ENCODE measurements around the gene TTC39C. TPM values are rescaled to one million over a fixed set of nuclear protein-coding genes. Genes with fewer than 3 reads are reported as not detected.

TTC39C gene
- total and polyA plus RNA-seq, 2 donors (not counting 3 experiments of a cell fraction or from before 2014, with no cell fraction given): 0.61 to 6.2 TPM

DNA sequence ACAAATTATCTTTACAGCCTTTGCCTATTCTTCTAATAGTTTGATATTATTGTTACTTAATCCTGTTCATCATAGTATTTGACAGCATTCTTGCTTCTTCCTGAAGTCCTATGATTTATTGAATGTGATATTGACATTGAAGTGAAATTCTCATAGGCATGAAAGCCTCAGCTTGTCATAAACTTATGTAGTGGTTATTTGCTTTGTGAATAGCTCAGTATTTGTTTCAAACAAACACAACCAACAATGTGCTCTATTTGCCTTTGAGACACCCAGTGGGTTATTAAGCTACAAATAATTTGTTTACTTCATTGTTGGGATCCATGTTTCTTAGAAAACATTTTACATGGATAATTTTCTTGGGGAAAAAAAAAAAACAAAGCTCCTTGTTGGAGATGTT lies 57.2 kb downstream of the TTC39C start:
- Histone ChIP-seq H3K79me2 (ENCODE audit: control insufficient read depth, insufficient read depth, low read length) (no peaks in the 10 kb centered on the region), H3K9ac (replicated peaks; ENCODE audit: extremely low read depth, insufficient read depth, low read length) (no peak overlapping the region), H3K4me2 (ENCODE audit: insufficient read depth, low read length) (no peak overlapping the region), H3K36me3 (ENCODE audit: control insufficient read depth in 2 of 2, extremely low read depth in 1 of 2, insufficient read depth in 2 of 2, low read length in 2 of 2) (no peaks in the 10 kb centered on the region), H3K27me3 (ENCODE audit: control insufficient read depth in 2 of 2, insufficient read depth in 2 of 2, low read length in 2 of 2) (no peaks in the 10 kb centered on the region), H2AFZ (ENCODE audit: low read depth, low read length) (no peak overlapping the region), H3K9me3 (replicated peaks; ENCODE audit: control insufficient read depth, insufficient read depth, low read length) (no peaks in the 10 kb centered on the region), H3K27ac (ENCODE audit: insufficient read depth, low read depth, low read length) (no peak overlapping the region), H3K4me3 (replicated peaks in 1 of 3; ENCODE audit: insufficient read depth in 1 of 3, low read depth in 1 of 3, low read length in 3 of 3) (no peak overlapping the region), H3K9me1 (replicated peaks; ENCODE audit: control insufficient read depth, extremely low read depth, insufficient read depth, low read length) (no peaks in the 10 kb centered on the region), H3K4me1 (ENCODE audit: control insufficient read depth, extremely low read depth, insufficient read depth, low read length) (no peaks in the 10 kb centered on the region), H4K20me1 (replicated peaks; ENCODE audit: control insufficient read depth, extremely low read depth, insufficient read depth, low read length) (no peaks in the 10 kb centered on the region)
- intact Hi-C loops (cut with micrococcal nuclease): no loop called here
- dilution Hi-C loops (cut with MboI; ENCODE audit: extremely low pct_ligation_motif_present, low sequenced_read_pairs): no loop called here
- TF ChIP-seq POLR2AphosphoS5 (IDR thresholded peaks at IDR 0.05; ENCODE audit: insufficient read depth, low read depth, low read length) (no peak), GATA2 (IDR thresholded peaks at IDR 0.05; ENCODE audit: insufficient read depth, insufficient read length, low read depth, low read length) (no peak), FOS (IDR thresholded peaks at IDR 0.05; ENCODE audit: borderline replicate concordance, insufficient read depth, low read length) (no peak), POLR2A (IDR thresholded peaks at IDR 0.05; ENCODE audit: low read depth, low read length) (no peak), JUN (IDR thresholded peaks at IDR 0.05; ENCODE audit: borderline replicate concordance, insufficient read depth, insufficient read length, low read depth) (no peak), EZH2 (IDR thresholded peaks at IDR 0.05; ENCODE audit: borderline replicate concordance, low read depth, low read length, severe bottlenecking) (no peak), MYC (IDR thresholded peaks at IDR 0.05; ENCODE audit: low read depth, low read length) (no peak), MAX (IDR thresholded peaks at IDR 0.05; ENCODE audit: insufficient read depth, insufficient read length) (no peak)
- TF ChIP-seq, protein P1, sequence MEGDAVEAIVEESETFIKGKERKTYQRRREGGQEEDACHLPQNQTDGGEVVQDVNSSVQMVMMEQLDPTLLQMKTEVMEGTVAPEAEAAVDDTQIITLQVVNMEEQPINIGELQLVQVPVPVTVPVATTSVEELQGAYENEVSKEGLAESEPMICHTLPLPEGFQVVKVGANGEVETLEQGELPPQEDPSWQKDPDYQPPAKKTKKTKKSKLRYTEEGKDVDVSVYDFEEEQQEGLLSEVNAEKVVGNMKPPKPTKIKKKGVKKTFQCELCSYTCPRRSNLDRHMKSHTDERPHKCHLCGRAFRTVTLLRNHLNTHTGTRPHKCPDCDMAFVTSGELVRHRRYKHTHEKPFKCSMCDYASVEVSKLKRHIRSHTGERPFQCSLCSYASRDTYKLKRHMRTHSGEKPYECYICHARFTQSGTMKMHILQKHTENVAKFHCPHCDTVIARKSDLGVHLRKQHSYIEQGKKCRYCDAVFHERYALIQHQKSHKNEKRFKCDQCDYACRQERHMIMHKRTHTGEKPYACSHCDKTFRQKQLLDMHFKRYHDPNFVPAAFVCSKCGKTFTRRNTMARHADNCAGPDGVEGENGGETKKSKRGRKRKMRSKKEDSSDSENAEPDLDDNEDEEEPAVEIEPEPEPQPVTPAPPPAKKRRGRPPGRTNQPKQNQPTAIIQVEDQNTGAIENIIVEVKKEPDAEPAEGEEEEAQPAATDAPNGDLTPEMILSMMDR (IDR thresholded peaks at IDR 0.05; ENCODE audit: extremely low read depth in 1 of 2, insufficient read depth in 1 of 2, low read depth in 1 of 2, low read length in 2 of 2): no peak
- POLR2A ChIA-PET: interaction anchor here (0.6 kb wide), 1 partner anchor 121 kb away, joined by 5 read pairs; no protein-coding TSS in a partner anchor
- DNase-seq (ENCODE audit: low read depth, low spot score) (no peak), FAIRE-seq (no peak)
- BruUV-seq (replicated peaks): no TSS peak
- CTCF ChIA-PET: interaction anchor here (1.1 to 1.4 kb wide), 3 partner anchors 9 to 105 kb away, joined by 3 to 6 read pairs (median 6); no protein-coding TSS in a partner anchor
